ENCODE measurements around the gene SERPIND1.

DNA sequence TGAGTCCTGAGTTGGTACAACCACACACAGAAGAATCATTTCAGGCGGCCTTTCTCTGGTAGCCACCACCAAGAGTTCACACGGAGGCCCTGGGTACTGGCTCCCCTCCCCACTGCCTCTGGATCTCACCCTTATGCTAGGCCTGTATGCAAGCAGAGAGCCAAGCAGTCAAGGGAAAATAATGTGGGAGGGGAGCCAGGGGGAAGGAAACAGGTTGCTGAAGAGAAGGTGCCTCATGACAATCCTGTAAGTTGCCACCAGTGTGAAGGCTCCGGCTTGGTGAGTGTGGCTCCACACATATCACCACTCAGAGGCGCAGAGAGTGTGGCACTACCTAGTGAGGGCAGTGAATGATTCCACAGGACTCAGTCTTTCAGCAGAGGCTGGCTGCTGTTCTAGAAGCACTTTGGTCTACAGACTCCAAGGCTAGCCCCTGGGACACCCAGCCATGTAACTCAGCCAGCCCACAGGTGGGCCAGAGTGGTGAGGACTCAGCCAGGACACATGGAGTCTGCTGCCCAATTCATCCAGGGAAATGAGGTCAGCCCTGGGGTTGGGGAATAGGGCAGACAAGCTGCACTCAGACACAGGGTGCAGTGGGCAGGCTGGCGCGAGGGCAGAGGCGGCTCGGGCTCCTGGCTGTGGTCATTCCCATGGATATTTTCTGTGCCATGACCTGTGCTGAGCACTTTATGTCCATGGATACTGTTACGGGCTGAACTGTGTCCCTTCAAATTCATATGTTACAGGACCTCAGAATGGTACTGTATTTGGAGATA lies 49.0 kb upstream of the SERPIND1 start:
- no peak for TF ChIP-seq EZH2 (optimal IDR thresholded peaks at IDR 0.05; ENCODE audit: low read depth, low read length)
- TF ChIP-seq, protein P1, sequence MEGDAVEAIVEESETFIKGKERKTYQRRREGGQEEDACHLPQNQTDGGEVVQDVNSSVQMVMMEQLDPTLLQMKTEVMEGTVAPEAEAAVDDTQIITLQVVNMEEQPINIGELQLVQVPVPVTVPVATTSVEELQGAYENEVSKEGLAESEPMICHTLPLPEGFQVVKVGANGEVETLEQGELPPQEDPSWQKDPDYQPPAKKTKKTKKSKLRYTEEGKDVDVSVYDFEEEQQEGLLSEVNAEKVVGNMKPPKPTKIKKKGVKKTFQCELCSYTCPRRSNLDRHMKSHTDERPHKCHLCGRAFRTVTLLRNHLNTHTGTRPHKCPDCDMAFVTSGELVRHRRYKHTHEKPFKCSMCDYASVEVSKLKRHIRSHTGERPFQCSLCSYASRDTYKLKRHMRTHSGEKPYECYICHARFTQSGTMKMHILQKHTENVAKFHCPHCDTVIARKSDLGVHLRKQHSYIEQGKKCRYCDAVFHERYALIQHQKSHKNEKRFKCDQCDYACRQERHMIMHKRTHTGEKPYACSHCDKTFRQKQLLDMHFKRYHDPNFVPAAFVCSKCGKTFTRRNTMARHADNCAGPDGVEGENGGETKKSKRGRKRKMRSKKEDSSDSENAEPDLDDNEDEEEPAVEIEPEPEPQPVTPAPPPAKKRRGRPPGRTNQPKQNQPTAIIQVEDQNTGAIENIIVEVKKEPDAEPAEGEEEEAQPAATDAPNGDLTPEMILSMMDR (IDR thresholded peaks at IDR 0.05; ENCODE audit: low read length), result no peak
- TF ChIP-seq EZH2phosphoT487 (IDR thresholded peaks at IDR 0.05; ENCODE audit: low read length), result no peak
